Right renal pelvis (tissue), 4 donors: ENCODE data around the gene FUT8. TPM values are rescaled to one million over a fixed set of nuclear protein-coding genes. Genes with fewer than 3 reads are reported as not detected.

Source experiments
- DNase-seq, 4 donors: peaks; one replicate each; pipeline ENCODE4 v3.0.0-alpha.2; 2013; ENCODE audit warnings: low read depth in 4 of 4, low spot score in 3 of 4, missing footprints in 1 of 4
- polyA plus RNA-seq, 4 donors: library from polyadenylated mRNA; unstranded; fragments of 120-200 nt; gene quantifications; one replicate each; pipeline ENCODE4 v1.2.1, GENCODE V29; 2013; ENCODE audit not compliant: insufficient read length in 4 of 4

The FUT8 gene
- polyA plus RNA-seq, 4 donors = 15.9 to 22.9 (median 20.9) TPM

GRCh38 chr14:65792208-65792905 is 379.8 kb downstream of the FUT8 start:
- no peak for DNase-seq
